ENCODE measurements around the gene ABHD2.
A peak's percentile ranks its signal among the peaks of the same experiment; 100 is the strongest.

Gene ABHD2

DNA sequence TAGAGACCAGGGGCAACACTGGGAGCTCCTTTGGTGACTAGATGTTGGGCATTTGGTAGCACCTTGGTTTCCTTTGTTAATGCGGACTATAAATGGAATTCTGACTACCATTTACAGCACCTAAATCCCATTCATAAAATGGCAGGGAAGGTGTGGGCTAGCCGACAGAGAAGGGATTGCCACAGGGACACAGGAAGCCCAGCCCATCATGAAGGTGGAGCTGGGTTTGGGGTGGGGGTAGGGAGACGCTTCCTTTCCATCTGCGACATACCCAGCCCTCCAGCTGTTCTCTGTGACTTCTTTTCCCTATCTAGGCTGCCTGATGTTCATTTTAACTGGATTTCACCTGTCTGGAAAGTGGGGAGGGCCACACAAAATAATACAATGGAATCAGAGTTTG, 21.0 kb downstream of the ABHD2 start:
- ATAC-seq (replicated peaks; ENCODE audit: extremely low read depth, poor library complexity, severe bottlenecking) (no peak), DNase-seq (ENCODE audit: low spot score in 2 of 2) (no peak)
- Mint-ChIP-seq H3K27ac (ENCODE audit: low read depth) (no peak overlapping the region), H3K4me3 (no peak overlapping the region), H3K27me3 (no peaks in the 10 kb centered on the region), H3K9me3 (no peaks in the 10 kb centered on the region), H3K4me1 (peaks cover 33% of the 10 kb centered on the region), H3K36me3 (ENCODE audit: insufficient read depth) (peaks cover 3% of the 10 kb centered on the region)

GRCh38 chr15:89110060-89110459, 21.8 kb downstream of the ABHD2 start:
- no peaks in the 10 kb centered on the region for H3K27me3 Mint-ChIP-seq
- H3K36me3 Mint-ChIP-seq (ENCODE audit: insufficient read depth), result peaks cover 2% of the 10 kb centered on the region
- H3K9me3 Mint-ChIP-seq, result no peaks in the 10 kb centered on the region
- H3K27ac Mint-ChIP-seq (ENCODE audit: low read depth), result no peak overlapping the region
- H3K4me3 Mint-ChIP-seq, result no peak overlapping the region
- peaks cover 33% of the 10 kb centered on the region for H3K4me1 Mint-ChIP-seq
- DNase-seq (ENCODE audit: low spot score in 2 of 2), result no peak
- no peak for ATAC-seq (replicated peaks; ENCODE audit: extremely low read depth, poor library complexity, severe bottlenecking)

DNA sequence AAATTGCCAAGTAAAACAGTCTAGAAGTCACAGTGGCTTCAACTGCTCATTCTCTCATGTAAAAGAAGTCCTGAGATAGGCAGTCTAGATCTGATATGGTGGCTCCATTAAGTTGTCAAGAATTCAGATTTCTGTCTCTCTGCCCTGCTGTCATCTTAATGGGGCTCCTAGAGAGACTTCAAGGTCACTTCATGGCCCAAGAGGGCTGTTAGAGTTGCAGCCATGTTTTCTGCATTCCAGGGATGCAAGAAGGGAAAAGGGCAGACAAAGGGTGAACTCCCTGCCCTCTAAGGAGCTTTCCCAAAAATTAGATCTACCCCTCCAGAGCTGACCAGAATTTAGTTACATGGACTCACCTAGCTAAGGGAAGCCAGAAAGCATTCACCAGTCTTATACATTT, 23.1 kb downstream of the ABHD2 start:
- Mint-ChIP-seq H3K4me3 (no peak overlapping the region), H3K9me3 (no peaks in the 10 kb centered on the region), H3K36me3 (ENCODE audit: insufficient read depth) (peaks cover 5% of the 10 kb centered on the region), H3K27me3 (no peaks in the 10 kb centered on the region), H3K27ac (ENCODE audit: low read depth) (peak overlapping the region; percentile 61), H3K4me1 (peaks cover 36% of the 10 kb centered on the region)
- ATAC-seq (replicated peaks; ENCODE audit: extremely low read depth, poor library complexity, severe bottlenecking), result no peak
- no peak for DNase-seq (ENCODE audit: low spot score in 2 of 2)

- Mint-ChIP-seq H3K27me3 (no peaks in the 10 kb centered on the region), H3K4me1 (peaks cover 34% of the 10 kb centered on the region), H3K4me3 (no peak overlapping the region), H3K27ac (ENCODE audit: low read depth) (no peak overlapping the region), H3K36me3 (ENCODE audit: insufficient read depth) (peaks cover 9% of the 10 kb centered on the region), H3K9me3 (no peaks in the 10 kb centered on the region)
- DNase-seq (ENCODE audit: low spot score in 2 of 2) (no peak), ATAC-seq (replicated peaks; ENCODE audit: extremely low read depth, poor library complexity, severe bottlenecking) (no peak)
These were observed 23.7 kb downstream of the ABHD2 start for GRCh38 chr15:89111961-89112340.

- ATAC-seq (replicated peaks; ENCODE audit: extremely low read depth, poor library complexity, severe bottlenecking), result no peak
- DNase-seq (ENCODE audit: low spot score in 2 of 2), result no peak
- Mint-ChIP-seq H3K27ac (ENCODE audit: low read depth) (no peak overlapping the region), H3K4me3 (no peak overlapping the region), H3K9me3 (no peaks in the 10 kb centered on the region), H3K27me3 (no peaks in the 10 kb centered on the region), H3K4me1 (peaks cover 32% of the 10 kb centered on the region), H3K36me3 (ENCODE audit: insufficient read depth) (peaks cover 14% of the 10 kb centered on the region)
These were observed 24.2 kb downstream of the ABHD2 start for GRCh38 chr15:89112341-89112971.

DNA sequence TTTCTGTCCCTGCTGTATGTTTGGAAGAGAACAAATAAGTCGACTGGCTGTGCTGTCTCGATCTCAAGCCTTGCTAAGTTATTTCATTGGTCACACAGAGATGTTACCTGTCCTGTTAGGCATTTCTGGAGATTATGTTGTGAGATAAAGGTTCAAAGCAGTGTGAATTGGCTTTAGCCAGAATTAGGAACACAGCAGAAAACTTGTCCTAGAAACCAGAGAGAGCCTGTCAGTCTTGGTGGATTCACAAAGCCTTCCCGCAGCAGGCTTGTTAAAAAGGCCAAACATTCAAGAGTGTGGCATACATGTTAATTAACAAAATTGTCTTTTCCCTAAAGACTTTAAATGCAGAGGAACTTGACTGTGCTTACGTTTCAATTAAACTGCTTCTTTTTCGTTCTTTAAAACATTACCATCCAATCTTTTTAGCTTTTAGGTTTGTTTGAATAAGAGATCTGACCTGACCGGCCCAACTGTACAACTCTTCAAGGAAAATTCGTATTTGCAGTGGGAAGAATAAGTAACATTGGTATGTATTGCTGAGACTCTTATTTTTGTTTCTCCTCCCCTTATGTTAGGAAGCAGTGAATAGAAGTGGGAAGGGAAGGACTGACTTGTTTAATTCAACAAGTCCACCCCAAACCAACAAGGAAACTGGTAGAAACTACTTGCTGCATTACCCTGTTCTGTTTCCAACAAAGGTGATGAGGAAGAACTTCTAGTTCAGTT, 25.2 kb downstream of the ABHD2 start:
- Mint-ChIP-seq H3K27me3 (no peaks in the 10 kb centered on the region), H3K9me3 (no peaks in the 10 kb centered on the region), H3K4me1 (peaks cover 32% of the 10 kb centered on the region), H3K4me3 (no peak overlapping the region), H3K36me3 (ENCODE audit: insufficient read depth) (peaks cover 20% of the 10 kb centered on the region), H3K27ac (ENCODE audit: low read depth) (no peak overlapping the region)
- DNase-seq (ENCODE audit: low spot score in 2 of 2), result no peak
- no peak for ATAC-seq (replicated peaks; ENCODE audit: extremely low read depth, poor library complexity, severe bottlenecking)

GRCh38 chr15:89114990-89115389, 26.7 kb downstream of the ABHD2 start:
- H3K9me3 Mint-ChIP-seq, result no peaks in the 10 kb centered on the region
- DNase-seq (ENCODE audit: low spot score in 2 of 2), result no peak
- no peak overlapping the region for H3K27ac Mint-ChIP-seq (ENCODE audit: low read depth)
- H3K27me3 Mint-ChIP-seq, result no peaks in the 10 kb centered on the region
- ATAC-seq (replicated peaks; ENCODE audit: extremely low read depth, poor library complexity, severe bottlenecking), result no peak
- H3K4me3 Mint-ChIP-seq, result no peak overlapping the region
- H3K4me1 Mint-ChIP-seq, result peaks cover 26% of the 10 kb centered on the region
- peaks cover 27% of the 10 kb centered on the region for H3K36me3 Mint-ChIP-seq (ENCODE audit: insufficient read depth)

DNA sequence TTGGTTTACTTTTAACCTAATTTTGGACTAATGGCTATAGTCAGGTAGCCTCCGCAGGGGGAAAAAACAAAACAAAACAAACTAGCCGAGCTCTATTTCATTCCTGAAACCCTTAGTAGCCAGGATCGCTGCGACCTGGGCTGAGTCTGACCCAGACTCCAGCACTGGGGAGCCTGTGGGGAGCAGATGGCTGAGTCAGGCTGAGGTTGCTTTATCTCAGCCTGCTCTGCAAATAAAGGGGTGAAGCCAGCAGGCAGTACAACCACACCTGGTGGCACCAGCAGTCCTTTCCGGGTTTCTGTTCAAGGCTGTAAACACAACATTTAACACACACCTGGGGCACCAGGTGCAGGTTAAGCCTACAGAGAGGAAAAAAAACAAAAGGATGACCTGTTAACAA, 27.3 kb downstream of the ABHD2 start:
- Mint-ChIP-seq H3K4me1 (peaks cover 26% of the 10 kb centered on the region), H3K36me3 (ENCODE audit: insufficient read depth) (peaks cover 29% of the 10 kb centered on the region), H3K27ac (ENCODE audit: low read depth) (no peak overlapping the region), H3K27me3 (no peaks in the 10 kb centered on the region), H3K9me3 (no peaks in the 10 kb centered on the region), H3K4me3 (no peak overlapping the region)
- no peak for DNase-seq (ENCODE audit: low spot score in 2 of 2)
- no peak for ATAC-seq (replicated peaks; ENCODE audit: extremely low read depth, poor library complexity, severe bottlenecking)

GRCh38 chr15:89116404-89116803, 28.1 kb downstream of the ABHD2 start:
- H3K27me3 Mint-ChIP-seq, result no peaks in the 10 kb centered on the region
- no peak for ATAC-seq (replicated peaks; ENCODE audit: extremely low read depth, poor library complexity, severe bottlenecking)
- H3K4me1 Mint-ChIP-seq, result peaks cover 26% of the 10 kb centered on the region
- no peak for DNase-seq (ENCODE audit: low spot score in 2 of 2)
- H3K9me3 Mint-ChIP-seq, result no peaks in the 10 kb centered on the region
- H3K27ac Mint-ChIP-seq (ENCODE audit: low read depth), result no peak overlapping the region
- no peak overlapping the region for H3K4me3 Mint-ChIP-seq
- H3K36me3 Mint-ChIP-seq (ENCODE audit: insufficient read depth), result peaks cover 32% of the 10 kb centered on the region

GRCh38 chr15:89117790-89118189, 29.5 kb downstream of the ABHD2 start:
- Mint-ChIP-seq H3K36me3 (ENCODE audit: insufficient read depth) (peaks cover 39% of the 10 kb centered on the region), H3K9me3 (no peaks in the 10 kb centered on the region), H3K27ac (ENCODE audit: low read depth) (no peak overlapping the region), H3K4me1 (peaks cover 19% of the 10 kb centered on the region), H3K4me3 (no peak overlapping the region), H3K27me3 (no peaks in the 10 kb centered on the region)
- ATAC-seq (replicated peaks; ENCODE audit: extremely low read depth, poor library complexity, severe bottlenecking), result no peak
- DNase-seq (ENCODE audit: low spot score in 2 of 2), result no peak

- Mint-ChIP-seq H3K9me3 (no peaks in the 10 kb centered on the region), H3K27ac (ENCODE audit: low read depth) (no peak overlapping the region), H3K4me1 (peaks cover 12% of the 10 kb centered on the region), H3K36me3 (ENCODE audit: insufficient read depth) (peaks cover 40% of the 10 kb centered on the region), H3K4me3 (no peak overlapping the region), H3K27me3 (no peaks in the 10 kb centered on the region)
- DNase-seq (ENCODE audit: low spot score in 2 of 2) (no peak), ATAC-seq (replicated peaks; ENCODE audit: extremely low read depth, poor library complexity, severe bottlenecking) (no peak)
These were observed 30.3 kb downstream of the ABHD2 start for GRCh38 chr15:89118481-89118989.

DNA sequence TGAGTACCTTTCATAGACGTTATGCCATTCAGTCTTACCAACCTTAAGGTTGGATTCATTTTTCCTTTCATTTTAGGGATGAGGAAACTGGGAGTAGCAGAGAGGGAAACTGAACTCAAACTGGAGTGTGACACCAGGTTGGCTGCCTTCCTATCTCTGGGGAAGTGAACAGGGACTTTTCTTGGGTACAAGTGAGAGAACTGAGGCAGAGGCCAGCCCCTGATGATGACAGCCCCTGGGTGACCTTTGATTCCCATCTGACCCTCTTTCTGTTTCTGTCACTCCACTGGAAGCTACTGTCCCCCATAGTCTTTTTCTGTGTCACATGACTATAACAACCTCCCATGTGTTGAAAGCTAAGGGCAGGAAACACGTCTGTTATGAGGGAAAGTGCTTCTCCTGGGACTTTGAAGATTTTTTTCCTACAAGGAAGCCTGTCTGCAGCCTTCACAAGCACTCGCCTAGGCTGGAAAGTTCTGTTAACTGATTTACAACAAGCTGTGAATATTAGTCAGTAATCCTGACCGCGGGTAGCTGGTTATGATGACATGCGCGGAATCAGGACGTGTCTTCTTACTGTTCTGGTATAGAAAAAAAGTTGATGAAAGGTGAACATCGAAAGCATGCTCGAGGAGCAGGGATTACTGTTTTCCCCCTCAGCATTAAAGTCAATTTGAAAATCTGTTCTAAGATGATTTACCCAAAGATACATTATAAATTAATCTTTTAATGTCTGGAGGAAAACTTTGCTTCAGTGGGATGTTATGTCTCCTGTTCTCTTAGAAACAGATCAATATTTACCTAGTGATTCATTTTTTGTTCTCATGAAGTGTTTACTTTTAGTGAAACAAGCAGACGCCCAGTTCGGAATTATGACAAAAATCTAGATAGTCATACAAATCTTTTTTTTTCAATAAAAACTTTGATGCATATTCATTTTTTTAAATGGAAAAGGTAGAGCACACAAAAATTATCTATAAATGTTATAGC, 31.5 kb downstream of the ABHD2 start:
- Mint-ChIP-seq H3K4me3 (no peak overlapping the region), H3K4me1 (peaks cover 5% of the 10 kb centered on the region), H3K27ac (ENCODE audit: low read depth) (no peak overlapping the region), H3K9me3 (no peaks in the 10 kb centered on the region), H3K27me3 (no peaks in the 10 kb centered on the region), H3K36me3 (ENCODE audit: insufficient read depth) (peaks cover 38% of the 10 kb centered on the region)
- DNase-seq (ENCODE audit: low spot score in 2 of 2) (no peak), ATAC-seq (replicated peaks; ENCODE audit: extremely low read depth, poor library complexity, severe bottlenecking) (no peak)

All from central memory CD8-positive, alpha-beta T cell (primary cell).